ENCODE data around the gene ZNF586. TPM values are rescaled to one million over a fixed set of nuclear protein-coding genes. Genes with fewer than 3 reads are reported as not detected.
"Not testable (repeated sequence)": the region's sequence is repeated elsewhere in the genome, so short reads cannot be mapped to it uniquely, and the experiment has no call there.

ZNF586 gene
- total RNA-seq, 1 donor = 19.5 TPM

DNA sequence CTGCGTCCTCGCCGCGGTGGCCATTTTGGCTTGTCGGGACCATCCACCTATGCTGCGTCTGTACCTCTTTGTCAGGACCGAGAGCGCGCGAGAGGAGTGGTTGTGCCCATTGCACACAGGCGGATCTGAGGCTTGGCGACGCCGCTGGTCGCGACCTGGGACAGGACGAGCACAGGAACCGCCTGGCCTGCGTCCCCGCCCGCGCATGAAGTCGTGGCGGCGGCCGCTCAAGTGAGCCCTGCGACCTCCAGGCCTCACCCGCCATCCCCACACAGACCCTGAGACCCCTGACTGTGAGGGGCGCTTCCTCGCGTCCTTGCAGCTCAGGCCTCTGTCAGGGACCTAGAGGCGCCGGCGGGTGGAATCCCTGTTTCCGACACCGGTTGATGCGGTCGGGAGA, 16.8 kb downstream of the ZNF586 start:
- no peak overlapping the region for H3K4me3 ChIP-seq (ENCODE audit: insufficient read depth, low read length)
- H2AFZ ChIP-seq (ENCODE audit: low read length) = no peak overlapping the region
- H3K27me3 ChIP-seq (ENCODE audit: insufficient read depth, low read length) = no peaks in the 10 kb centered on the region
- H3K79me2 ChIP-seq (ENCODE audit: insufficient read depth, low read length) = peaks cover 51% of the 10 kb centered on the region
- no peak overlapping the region for H3K27ac ChIP-seq (ENCODE audit: low read depth, low read length)
- peaks cover 5% of the 10 kb centered on the region for H4K20me1 ChIP-seq (ENCODE audit: insufficient read depth, low read length)
- no peaks in the 10 kb centered on the region for H3K4me1 ChIP-seq (ENCODE audit: insufficient read depth, low read length)
- peaks cover 3% of the 10 kb centered on the region for H3K9me3 ChIP-seq (ENCODE audit: low read depth, low read length)
- TF ChIP-seq, protein P1, sequence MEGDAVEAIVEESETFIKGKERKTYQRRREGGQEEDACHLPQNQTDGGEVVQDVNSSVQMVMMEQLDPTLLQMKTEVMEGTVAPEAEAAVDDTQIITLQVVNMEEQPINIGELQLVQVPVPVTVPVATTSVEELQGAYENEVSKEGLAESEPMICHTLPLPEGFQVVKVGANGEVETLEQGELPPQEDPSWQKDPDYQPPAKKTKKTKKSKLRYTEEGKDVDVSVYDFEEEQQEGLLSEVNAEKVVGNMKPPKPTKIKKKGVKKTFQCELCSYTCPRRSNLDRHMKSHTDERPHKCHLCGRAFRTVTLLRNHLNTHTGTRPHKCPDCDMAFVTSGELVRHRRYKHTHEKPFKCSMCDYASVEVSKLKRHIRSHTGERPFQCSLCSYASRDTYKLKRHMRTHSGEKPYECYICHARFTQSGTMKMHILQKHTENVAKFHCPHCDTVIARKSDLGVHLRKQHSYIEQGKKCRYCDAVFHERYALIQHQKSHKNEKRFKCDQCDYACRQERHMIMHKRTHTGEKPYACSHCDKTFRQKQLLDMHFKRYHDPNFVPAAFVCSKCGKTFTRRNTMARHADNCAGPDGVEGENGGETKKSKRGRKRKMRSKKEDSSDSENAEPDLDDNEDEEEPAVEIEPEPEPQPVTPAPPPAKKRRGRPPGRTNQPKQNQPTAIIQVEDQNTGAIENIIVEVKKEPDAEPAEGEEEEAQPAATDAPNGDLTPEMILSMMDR (IDR thresholded peaks at IDR 0.05; ENCODE audit: extremely low read depth, low read depth, low read length) = no peak
- DNase-seq (ENCODE audit: insufficient read length, low spot score, missing footprints) = no peak
- no peak overlapping the region for H3K4me2 ChIP-seq (ENCODE audit: insufficient read depth, low read length)
- peaks cover 22% of the 10 kb centered on the region for H3K36me3 ChIP-seq (ENCODE audit: insufficient read depth, low read length)

DNA sequence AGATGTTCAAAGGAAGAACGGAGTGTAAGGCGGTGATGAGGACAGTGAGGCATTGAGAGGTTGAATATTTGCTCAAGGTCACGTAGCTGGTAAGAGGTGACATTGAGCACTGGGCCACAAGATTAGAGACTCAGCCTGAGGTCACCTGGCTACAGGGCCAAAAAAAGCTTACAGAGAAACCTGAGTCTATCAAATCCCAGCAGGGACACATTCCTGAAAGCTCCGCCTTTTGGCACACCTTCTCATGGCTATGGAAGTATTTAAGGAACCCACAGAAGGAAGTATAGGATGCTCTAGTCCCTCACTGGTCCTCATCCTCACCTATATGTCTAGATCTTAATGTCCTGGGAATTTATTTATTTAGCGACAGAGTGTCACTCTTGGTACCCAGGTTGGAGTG, 17.4 kb downstream of the ZNF586 start:
- H3K4me2 ChIP-seq (ENCODE audit: insufficient read depth, low read length) = no peak overlapping the region
- H2AFZ ChIP-seq (ENCODE audit: low read length) = no peak overlapping the region
- H3K9me3 ChIP-seq (ENCODE audit: low read depth, low read length) = peaks cover 3% of the 10 kb centered on the region
- peaks cover 24% of the 10 kb centered on the region for H3K36me3 ChIP-seq (ENCODE audit: insufficient read depth, low read length)
- H3K27me3 ChIP-seq (ENCODE audit: insufficient read depth, low read length) = no peaks in the 10 kb centered on the region
- no peak overlapping the region for H3K4me3 ChIP-seq (ENCODE audit: insufficient read depth, low read length)
- TF ChIP-seq, protein P1 (IDR thresholded peaks at IDR 0.05; ENCODE audit: extremely low read depth, low read depth, low read length) = no peak
- H3K27ac ChIP-seq (ENCODE audit: low read depth, low read length) = no peak overlapping the region
- no peak for DNase-seq (ENCODE audit: insufficient read length, low spot score, missing footprints)
- no peaks in the 10 kb centered on the region for H3K4me1 ChIP-seq (ENCODE audit: insufficient read depth, low read length)
- peaks cover 5% of the 10 kb centered on the region for H4K20me1 ChIP-seq (ENCODE audit: insufficient read depth, low read length)
- H3K79me2 ChIP-seq (ENCODE audit: insufficient read depth, low read length) = peaks cover 50% of the 10 kb centered on the region

DNA sequence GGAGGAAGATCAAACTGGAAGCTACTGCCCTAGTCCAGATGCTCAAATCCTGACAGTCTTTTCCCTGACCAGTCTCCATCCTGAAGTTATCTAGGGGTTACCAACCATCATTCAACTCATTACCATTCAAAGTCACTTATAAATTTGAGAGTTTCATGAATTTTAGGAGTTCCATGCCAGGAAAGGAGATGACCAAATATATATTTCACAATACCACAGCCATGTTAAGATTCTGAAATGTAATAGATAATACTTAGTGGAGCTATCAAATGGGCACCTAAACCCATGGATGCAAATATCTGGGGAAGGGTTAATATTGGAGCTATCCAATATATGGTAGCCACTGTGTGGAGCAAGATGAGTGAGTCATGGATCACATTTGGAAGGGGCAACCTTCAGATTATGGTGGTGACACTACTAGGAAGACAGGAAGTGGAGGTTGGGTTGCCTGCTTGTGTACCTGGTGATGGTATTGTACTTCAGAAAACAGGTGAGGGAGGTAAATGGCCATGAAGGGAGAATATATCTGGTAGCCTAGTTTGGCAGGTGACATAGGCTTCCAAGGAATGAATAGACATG, 18.7 kb downstream of the ZNF586 start:
- H3K4me1 ChIP-seq (ENCODE audit: insufficient read depth, low read length) = no peaks in the 10 kb centered on the region
- TF ChIP-seq, protein P1 (IDR thresholded peaks at IDR 0.05; ENCODE audit: extremely low read depth, low read depth, low read length) = no peak
- H3K36me3 ChIP-seq (ENCODE audit: insufficient read depth, low read length) = peaks cover 26% of the 10 kb centered on the region
- H3K79me2 ChIP-seq (ENCODE audit: insufficient read depth, low read length) = peaks cover 51% of the 10 kb centered on the region
- no peak overlapping the region for H3K27ac ChIP-seq (ENCODE audit: low read depth, low read length)
- H3K9me3 ChIP-seq (ENCODE audit: low read depth, low read length) = peaks cover 3% of the 10 kb centered on the region
- H2AFZ ChIP-seq (ENCODE audit: low read length) = no peak overlapping the region
- peaks cover 5% of the 10 kb centered on the region for H4K20me1 ChIP-seq (ENCODE audit: insufficient read depth, low read length)
- no peak overlapping the region for H3K4me2 ChIP-seq (ENCODE audit: insufficient read depth, low read length)
- H3K27me3 ChIP-seq (ENCODE audit: insufficient read depth, low read length) = no peaks in the 10 kb centered on the region
- DNase-seq (ENCODE audit: insufficient read length, low spot score, missing footprints) = no peak
- H3K4me3 ChIP-seq (ENCODE audit: insufficient read depth, low read length) = no peak overlapping the region

DNA sequence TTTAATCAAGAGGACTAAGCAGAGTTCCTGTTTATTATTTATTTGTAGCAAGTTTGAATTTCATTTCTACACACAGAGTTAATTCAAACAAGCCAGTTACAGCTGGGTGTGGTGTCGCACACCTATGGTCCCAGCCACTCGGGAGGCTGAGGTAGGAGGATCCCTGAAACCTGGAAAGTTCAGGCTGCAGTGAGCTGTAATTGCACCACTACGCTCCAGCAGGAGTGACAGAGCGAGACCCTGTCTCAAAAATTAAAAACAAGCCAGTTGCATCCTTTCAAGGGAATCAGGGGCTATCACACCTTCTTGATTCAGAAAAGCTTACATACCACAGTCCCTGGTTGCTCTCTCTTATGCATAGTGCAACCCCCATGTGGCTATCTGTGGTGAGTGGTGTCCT, 19.8 kb downstream of the ZNF586 start:
- TF ChIP-seq, protein P1 (IDR thresholded peaks at IDR 0.05; ENCODE audit: extremely low read depth, low read depth, low read length) = no peak
- H3K79me2 ChIP-seq (ENCODE audit: insufficient read depth, low read length) = peaks cover 51% of the 10 kb centered on the region
- no peak overlapping the region for H2AFZ ChIP-seq (ENCODE audit: low read length)

DNA sequence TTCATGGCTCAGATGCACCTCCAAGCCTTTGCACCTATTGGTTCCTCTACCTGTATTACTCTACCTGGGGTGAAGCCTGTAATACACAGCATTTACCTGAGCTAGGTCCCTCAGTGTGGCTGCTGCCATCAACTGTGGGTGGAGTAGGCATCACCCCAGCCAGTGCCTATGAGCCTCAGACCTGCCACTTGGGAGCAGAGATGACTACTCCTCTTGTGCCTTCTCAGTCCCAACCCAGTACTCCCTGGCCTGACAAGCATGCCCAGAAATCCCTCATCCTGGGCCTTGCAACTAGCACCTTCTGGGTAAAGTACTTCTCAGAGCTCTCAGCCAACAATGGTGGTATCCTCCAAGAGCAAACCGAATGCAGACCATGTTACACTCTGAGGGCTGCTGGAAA, 27.1 kb downstream of the ZNF586 start:
- not testable (repeated sequence) for H3K4me2 ChIP-seq (ENCODE audit: insufficient read depth, low read length); H3K4me1 ChIP-seq (ENCODE audit: insufficient read depth, low read length); H3K9me3 ChIP-seq (ENCODE audit: low read depth, low read length); H4K20me1 ChIP-seq (ENCODE audit: insufficient read depth, low read length); H3K4me3 ChIP-seq (ENCODE audit: insufficient read depth, low read length); DNase-seq (ENCODE audit: insufficient read length, low spot score, missing footprints); H3K27me3 ChIP-seq (ENCODE audit: insufficient read depth, low read length); H3K27ac ChIP-seq (ENCODE audit: low read depth, low read length); H2AFZ ChIP-seq (ENCODE audit: low read length)
- peaks cover 11% of the 10 kb centered on the region for H3K79me2 ChIP-seq (ENCODE audit: insufficient read depth, low read length)
- H3K36me3 ChIP-seq (ENCODE audit: insufficient read depth, low read length) = peaks cover 17% of the 10 kb centered on the region

More for the DNA sequence above, 19.8 kb downstream of the ZNF586 start:
- no peak for DNase-seq (ENCODE audit: insufficient read length, low spot score, missing footprints)
- Histone ChIP-seq H3K27ac (ENCODE audit: low read depth, low read length) (no peak overlapping the region), H3K4me2 (ENCODE audit: insufficient read depth, low read length) (no peak overlapping the region), H3K36me3 (ENCODE audit: insufficient read depth, low read length) (peaks cover 26% of the 10 kb centered on the region), H3K4me1 (ENCODE audit: insufficient read depth, low read length) (no peaks in the 10 kb centered on the region), H3K9me3 (ENCODE audit: low read depth, low read length) (peaks cover 3% of the 10 kb centered on the region), H4K20me1 (ENCODE audit: insufficient read depth, low read length) (peaks cover 5% of the 10 kb centered on the region), H3K27me3 (ENCODE audit: insufficient read depth, low read length) (no peaks in the 10 kb centered on the region), H3K4me3 (ENCODE audit: insufficient read depth, low read length) (no peak overlapping the region)
